OCI-LY7 (cell line): ENCODE measurements around the gene RPP25. TPM values are rescaled to one million over a fixed set of nuclear protein-coding genes. Genes with fewer than 3 reads are reported as not detected.

Experiments
- BruUV-seq: library from RNA; stranded (reverse); fragments of 400-500 nt; replicated peaks from 2 replicates; lab custom pipeline; 2021; lab: Mats Ljungman, UMichigan
- CTCF ChIA-PET: fragments of 300-600 bp; sonication (Branson Sonifier 250); formaldehyde crosslinking; loops from one replicate; lab custom pipeline; 2022; ENCODE audit warnings: antibody characterized with exemption; ENCODE audit not compliant: unreplicated experiment; lab: Charles Lee
- POLR2A ChIA-PET: fragments of 300-600 bp; sonication (Branson Sonifier 250); formaldehyde crosslinking; loops from one replicate; lab custom pipeline; 2022; ENCODE audit warnings: antibody characterized with exemption; lab: Charles Lee
- DNase-seq: peaks from one replicate; pipeline ENCODE4 v3.0.0-alpha.2; 2015; ENCODE audit warnings: low spot score
- H2AFZ ChIP-seq: fragments of 200-600 bp; sonication (generic), shearing (Covaris generic); 2 replicates; pipeline ENCODE4 v1.6.1; 2014; ENCODE audit warnings: mild to moderate bottlenecking, antibody characterized with exemption, low read length, moderate library complexity
- H3K27ac ChIP-seq: fragments of 200-600 bp; sonication (generic); 2 replicates; pipeline ENCODE4 v1.5.1; 2014; ENCODE audit warnings: mixed run types, low read depth, mild to moderate bottlenecking, moderate library complexity, low read length, inconsistent platforms; ENCODE audit not compliant: poor library complexity, severe bottlenecking
- H3K36me3 ChIP-seq: fragments of 200-600 bp; sonication (generic); 2 replicates; pipeline ENCODE4 v1.6.1; 2014; ENCODE audit warnings: mild to moderate bottlenecking, antibody characterized with exemption, low read length, moderate library complexity, mixed read lengths; ENCODE audit not compliant: insufficient read depth
- H3K4me1 ChIP-seq: fragments of 200-600 bp; sonication (generic); 2 replicates; pipeline ENCODE4 v1.5.1; 2014; ENCODE audit warnings: mild to moderate bottlenecking, low read length; ENCODE audit not compliant: insufficient read depth, poor library complexity, severe bottlenecking
- H3K4me2 ChIP-seq: fragments of 200-600 bp; sonication (generic); 2 replicates; pipeline ENCODE4 v1.6.1; 2014; ENCODE audit warnings: mild to moderate bottlenecking, low read length
- H3K4me3 ChIP-seq: fragments of 200-600 bp; sonication (generic); 2 replicates; pipeline ENCODE4 v1.5.1; 2014; ENCODE audit warnings: mild to moderate bottlenecking, low read depth, low read length; ENCODE audit not compliant: poor library complexity, severe bottlenecking
- H3K79me2 ChIP-seq: fragments of 200-600 bp; sonication (generic); 2 replicates; pipeline ENCODE4 v1.6.1; 2016; ENCODE audit warnings: low read depth, mild to moderate bottlenecking, low read length, moderate library complexity, mixed read lengths; ENCODE audit not compliant: insufficient read depth
- H3K9me2 ChIP-seq: fragments of 200-600 bp; sonication (generic); 2 replicates; pipeline ENCODE4 v1.6.1; 2016; ENCODE audit warnings: mild to moderate bottlenecking, low read length, mixed read lengths; ENCODE audit not compliant: insufficient read depth
- H3K9me3 ChIP-seq: fragments of 200-600 bp; sonication (generic); 2 replicates; pipeline ENCODE4 v1.6.1; 2014; ENCODE audit warnings: mild to moderate bottlenecking, mixed run types, low read length, mixed read lengths
- H4K20me1 ChIP-seq: fragments of 200-600 bp; sonication (generic); 2 replicates; pipeline ENCODE4 v1.6.1; 2014; ENCODE audit warnings: mild to moderate bottlenecking, antibody characterized with exemption, low read length, moderate library complexity, mixed read lengths; ENCODE audit not compliant: insufficient read depth
- CTCF ChIP-seq: fragments of 200-600 bp; sonication (generic); conservative IDR thresholded peaks from 2 replicates; pipeline ENCODE4 v1.5.1; 2014; ENCODE audit warnings: mild to moderate bottlenecking, antibody characterized with exemption, low read length, moderate library complexity, mixed read lengths
- EZH2phosphoT487 ChIP-seq: fragments of 200-600 bp; sonication (generic); IDR thresholded peaks from 2 replicates; pipeline ENCODE4 v1.6.1; 2018; ENCODE audit warnings: low read depth, borderline replicate concordance, mild to moderate bottlenecking, mixed run types, antibody characterized with exemption, low read length, moderate library complexity, mixed read lengths
- intact Hi-C: fragments of 100-400 bp; cut with micrococcal nuclease; formaldehyde crosslinking; loops from one replicate; pipeline ENCODE4 v1.10.0; 2022; ENCODE audit not compliant: unreplicated experiment
- total RNA-seq, 2 experiments: library from RNA; depleted of rRNA in 1 of 2; stranded (reverse); fragments of >200 nt in 1 of 2; shearing (Covaris generic) in 1 of 2; gene quantifications; 2 replicates each; pipeline ENCODE4 v1.2.3, GENCODE V29; 2014 to 2022

The RPP25 gene
- total RNA-seq, 2 experiments from 2014 or later = 1.8 to 3.0 TPM

- Histone ChIP-seq H3K36me3 (no peaks in the 10 kb centered on the region), H4K20me1 (no peaks in the 10 kb centered on the region), H3K79me2 (no peaks in the 10 kb centered on the region; the same call in 1 of the 2 replicates), H3K27ac (no peak overlapping the region), H2AFZ (peak overlapping the region; percentile 14; the same call in 1 of the 2 replicates), H3K4me3 (peak overlapping the region; percentile 79), H3K4me1 (peaks cover 24% of the 10 kb centered on the region), H3K9me2 (no peaks in the 10 kb centered on the region), H3K4me2 (peak overlapping the region; percentile 91), H3K9me3 (no peaks in the 10 kb centered on the region)
- POLR2A ChIA-PET = interaction anchor here (0.5 to 1.7 kb wide), 2 partner anchors 11 to 1585 kb away, joined by 9 to 10 read pairs; no protein-coding TSS in a partner anchor
- CTCF ChIA-PET = interaction anchor here (0.7 kb wide), 1 partner anchor 11 kb away, joined by 4 read pairs; no protein-coding TSS in a partner anchor
- TF ChIP-seq CTCF (no peak), EZH2phosphoT487 (no peak)
- no peak for DNase-seq
- BruUV-seq = no TSS peak
- intact Hi-C loops = no loop called here
These were observed 39.5 kb upstream of the RPP25 start for GRCh38 chr15:74995779-74996765.

- BruUV-seq = no TSS peak
- TF ChIP-seq EZH2phosphoT487 (no peak), CTCF (no peak)
- H3K36me3 ChIP-seq = no peaks in the 10 kb centered on the region
- POLR2A ChIA-PET = interaction anchor here (0.9 to 1.7 kb wide), 2 partner anchors 12 to 13 kb away, joined by 6 to 10 read pairs; no protein-coding TSS in a partner anchor
- H4K20me1 ChIP-seq = no peaks in the 10 kb centered on the region
- no peaks in the 10 kb centered on the region for H3K9me2 ChIP-seq
- H2AFZ ChIP-seq = peak within 1 kb of the TSS; percentile 40; the same call in 1 of the 2 replicates
- no peak within 1 kb of the TSS for H3K27ac ChIP-seq
- intact Hi-C loops = no loop called here
- H3K4me3 ChIP-seq = peak within 1 kb of the TSS; percentile 79
- no peaks in the 10 kb centered on the region; the same call in 1 of the 2 replicates for H3K79me2 ChIP-seq
- no peaks in the 10 kb centered on the region for H3K9me3 ChIP-seq
- H3K4me2 ChIP-seq = peak within 1 kb of the TSS; percentile 91
- CTCF ChIA-PET = no interaction called here
- peak; percentile 98 for DNase-seq
- H3K4me1 ChIP-seq = peaks cover 29% of the 10 kb centered on the region
These were observed 38.7 kb upstream of the RPP25 start, which contains the start of gene SCAMP5 for GRCh38 chr15:74995182-74995778. Gene SCAMP5, plus strand, starts transcription at chr15:74995563. Its CDS starts 16,277 bp downstream, at chr15:75011840.
